ENCODE measurements around the gene DLGAP1.
A peak's percentile ranks its signal among the peaks of the same experiment; 100 is the strongest.
"Not testable (repeated sequence)": the region's sequence is repeated elsewhere in the genome, so short reads cannot be mapped to it uniquely, and the experiment has no call there.

DLGAP1 gene

DNA sequence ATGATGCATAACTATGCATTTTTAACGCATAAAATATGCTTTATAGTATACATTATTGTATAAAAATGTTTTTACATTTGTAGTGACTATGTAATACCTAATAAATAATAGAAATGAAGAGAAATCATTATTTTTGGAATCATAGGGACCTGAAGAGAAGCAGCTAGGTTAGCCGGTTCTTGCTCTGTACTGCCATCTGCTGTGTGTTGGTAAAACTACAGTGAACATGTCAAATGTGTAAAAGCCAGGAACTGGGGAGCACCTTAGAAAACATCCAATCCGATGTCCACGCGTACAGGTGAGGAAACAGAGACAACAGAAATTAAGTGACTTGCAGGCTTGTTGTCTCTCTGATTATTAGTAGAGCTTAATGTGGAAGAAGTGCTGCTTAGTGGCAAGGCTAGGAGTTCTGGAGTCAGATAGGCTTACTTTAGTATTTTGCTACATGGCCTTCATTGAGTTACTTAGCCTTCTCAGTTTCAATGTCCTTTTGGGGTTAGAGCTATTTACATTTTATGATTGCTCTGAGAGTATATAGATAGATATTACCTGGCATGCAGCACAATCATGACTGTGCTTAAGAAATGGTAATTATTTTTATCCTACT, 386.5 kb downstream of the DLGAP1 start:
- no peak overlapping the region for H3K4me3 ChIP-seq (ENCODE audit: low read depth, low read length)
- TF ChIP-seq, protein P1, sequence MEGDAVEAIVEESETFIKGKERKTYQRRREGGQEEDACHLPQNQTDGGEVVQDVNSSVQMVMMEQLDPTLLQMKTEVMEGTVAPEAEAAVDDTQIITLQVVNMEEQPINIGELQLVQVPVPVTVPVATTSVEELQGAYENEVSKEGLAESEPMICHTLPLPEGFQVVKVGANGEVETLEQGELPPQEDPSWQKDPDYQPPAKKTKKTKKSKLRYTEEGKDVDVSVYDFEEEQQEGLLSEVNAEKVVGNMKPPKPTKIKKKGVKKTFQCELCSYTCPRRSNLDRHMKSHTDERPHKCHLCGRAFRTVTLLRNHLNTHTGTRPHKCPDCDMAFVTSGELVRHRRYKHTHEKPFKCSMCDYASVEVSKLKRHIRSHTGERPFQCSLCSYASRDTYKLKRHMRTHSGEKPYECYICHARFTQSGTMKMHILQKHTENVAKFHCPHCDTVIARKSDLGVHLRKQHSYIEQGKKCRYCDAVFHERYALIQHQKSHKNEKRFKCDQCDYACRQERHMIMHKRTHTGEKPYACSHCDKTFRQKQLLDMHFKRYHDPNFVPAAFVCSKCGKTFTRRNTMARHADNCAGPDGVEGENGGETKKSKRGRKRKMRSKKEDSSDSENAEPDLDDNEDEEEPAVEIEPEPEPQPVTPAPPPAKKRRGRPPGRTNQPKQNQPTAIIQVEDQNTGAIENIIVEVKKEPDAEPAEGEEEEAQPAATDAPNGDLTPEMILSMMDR (IDR thresholded peaks at IDR 0.05; ENCODE audit: low read depth, low read length), result peak; percentile 59
- TF ChIP-seq, protein P2, sequence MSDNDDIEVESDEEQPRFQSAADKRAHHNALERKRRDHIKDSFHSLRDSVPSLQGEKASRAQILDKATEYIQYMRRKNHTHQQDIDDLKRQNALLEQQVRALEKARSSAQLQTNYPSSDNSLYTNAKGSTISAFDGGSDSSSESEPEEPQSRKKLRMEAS (IDR thresholded peaks at IDR 0.05; ENCODE audit: low read depth, low read length), result no peak
- DNase-seq (ENCODE audit: low read depth), result peak; percentile 46

DNA sequence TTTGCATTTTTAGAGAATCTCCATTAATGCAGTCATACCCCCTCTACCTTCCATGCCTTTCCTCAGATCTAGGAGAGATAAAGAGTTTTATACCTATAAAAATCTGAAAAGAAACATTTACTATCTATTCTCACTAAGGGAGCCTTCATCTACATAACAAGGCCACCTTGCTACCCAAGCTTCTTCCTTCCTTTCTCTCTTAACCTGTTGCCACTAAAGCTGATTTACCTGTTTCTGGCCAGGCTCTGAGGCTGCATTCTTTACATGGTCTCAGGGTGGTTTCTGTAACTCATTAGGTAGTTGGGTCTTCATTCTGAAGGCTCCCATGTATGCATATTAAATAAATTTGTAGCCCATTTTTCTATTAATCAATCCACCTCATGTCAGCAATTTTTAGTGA, 391.6 kb downstream of the DLGAP1 start:
- no peak for TF ChIP-seq MYC (IDR thresholded peaks at IDR 0.05; ENCODE audit: low read depth, low read length)
- TF ChIP-seq, protein P2 (IDR thresholded peaks at IDR 0.05; ENCODE audit: low read depth, low read length), result no peak
- TF ChIP-seq POLR2A (IDR thresholded peaks at IDR 0.05; ENCODE audit: extremely low read depth, insufficient read length), result no peak
- TF ChIP-seq, protein P1 (IDR thresholded peaks at IDR 0.05; ENCODE audit: low read depth, low read length), result no peak
- DNase-seq (ENCODE audit: low read depth), result no peak
- no peak overlapping the region for H3K4me3 ChIP-seq (ENCODE audit: low read depth, low read length)

DNA sequence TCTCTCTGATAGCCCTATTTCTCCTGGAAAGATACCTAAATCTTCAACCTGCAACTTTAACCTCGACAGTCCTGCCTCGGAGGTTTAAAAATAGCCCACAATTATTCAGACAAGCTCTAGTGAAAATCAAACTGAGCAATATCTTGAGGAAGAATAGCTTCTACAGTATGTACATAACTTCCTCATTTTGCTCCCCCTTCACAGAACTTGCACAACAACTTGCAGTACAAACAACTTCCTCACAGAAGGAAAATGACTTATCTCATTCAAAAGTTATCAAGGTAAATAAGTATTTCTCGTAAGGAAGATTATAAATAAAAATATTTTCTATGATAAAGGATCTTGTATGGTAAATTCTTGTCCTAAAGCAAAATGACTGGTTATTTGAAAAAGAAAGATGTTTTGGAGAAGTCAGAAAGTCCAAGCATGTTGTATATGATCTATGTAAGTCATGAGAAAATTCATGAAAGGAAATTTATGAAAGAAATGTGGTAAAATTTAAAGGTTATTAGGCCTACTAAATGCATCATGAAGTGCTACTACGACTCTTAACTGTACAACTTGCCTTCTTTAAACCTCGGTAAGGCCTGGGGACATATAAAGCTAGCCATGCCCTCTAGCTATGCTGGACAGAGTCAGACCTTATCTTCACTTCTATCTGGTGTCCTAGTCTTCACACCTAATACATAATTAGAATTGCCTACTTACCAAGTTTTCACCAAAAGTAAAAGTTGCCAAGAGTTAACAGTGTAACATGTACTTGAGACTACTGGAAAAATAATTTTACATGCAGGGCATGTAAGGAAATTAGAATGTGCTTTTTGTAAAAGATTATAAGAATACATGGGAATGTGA, 394.5 kb downstream of the DLGAP1 start:
- no peak overlapping the region for H3K4me3 ChIP-seq (ENCODE audit: low read depth, low read length)
- DNase-seq (ENCODE audit: low read depth), result peak; percentile 61
- no peak for TF ChIP-seq POLR2A (IDR thresholded peaks at IDR 0.05; ENCODE audit: extremely low read depth, insufficient read length)
- no peak for TF ChIP-seq MYC (IDR thresholded peaks at IDR 0.05; ENCODE audit: low read depth, low read length)
- TF ChIP-seq, protein P2 (IDR thresholded peaks at IDR 0.05; ENCODE audit: low read depth, low read length), result no peak
- TF ChIP-seq, protein P1 (IDR thresholded peaks at IDR 0.05; ENCODE audit: low read depth, low read length), result no peak

DNA sequence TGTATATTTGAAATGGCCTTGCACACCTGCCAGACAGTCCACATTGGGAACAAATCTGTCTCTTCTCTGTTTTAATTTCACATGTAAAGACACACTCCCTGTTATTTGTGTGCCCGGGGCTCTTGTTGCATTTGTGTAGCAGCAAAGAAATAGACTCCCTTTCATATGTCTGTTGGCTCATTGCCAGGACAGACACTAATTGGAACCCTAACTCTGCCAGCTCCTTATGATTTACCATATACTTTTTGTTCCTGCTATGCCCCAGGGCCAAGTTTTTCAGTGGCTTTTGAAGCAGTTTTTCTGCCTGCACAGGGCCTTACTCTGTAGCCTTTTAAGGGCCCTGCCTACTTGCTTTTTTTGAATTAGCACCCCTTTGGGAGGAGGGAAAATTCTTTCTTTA, 396.9 kb downstream of the DLGAP1 start:
- no peak for DNase-seq (ENCODE audit: low read depth)
- H3K4me3 ChIP-seq (ENCODE audit: low read depth, low read length), result no peak overlapping the region
- TF ChIP-seq POLR2A (IDR thresholded peaks at IDR 0.05; ENCODE audit: extremely low read depth, insufficient read length) (no peak), MYC (IDR thresholded peaks at IDR 0.05; ENCODE audit: low read depth, low read length) (no peak)
- TF ChIP-seq, protein P1 (IDR thresholded peaks at IDR 0.05; ENCODE audit: low read depth, low read length), result no peak
- TF ChIP-seq, protein P2 (IDR thresholded peaks at IDR 0.05; ENCODE audit: low read depth, low read length), result no peak

DNA sequence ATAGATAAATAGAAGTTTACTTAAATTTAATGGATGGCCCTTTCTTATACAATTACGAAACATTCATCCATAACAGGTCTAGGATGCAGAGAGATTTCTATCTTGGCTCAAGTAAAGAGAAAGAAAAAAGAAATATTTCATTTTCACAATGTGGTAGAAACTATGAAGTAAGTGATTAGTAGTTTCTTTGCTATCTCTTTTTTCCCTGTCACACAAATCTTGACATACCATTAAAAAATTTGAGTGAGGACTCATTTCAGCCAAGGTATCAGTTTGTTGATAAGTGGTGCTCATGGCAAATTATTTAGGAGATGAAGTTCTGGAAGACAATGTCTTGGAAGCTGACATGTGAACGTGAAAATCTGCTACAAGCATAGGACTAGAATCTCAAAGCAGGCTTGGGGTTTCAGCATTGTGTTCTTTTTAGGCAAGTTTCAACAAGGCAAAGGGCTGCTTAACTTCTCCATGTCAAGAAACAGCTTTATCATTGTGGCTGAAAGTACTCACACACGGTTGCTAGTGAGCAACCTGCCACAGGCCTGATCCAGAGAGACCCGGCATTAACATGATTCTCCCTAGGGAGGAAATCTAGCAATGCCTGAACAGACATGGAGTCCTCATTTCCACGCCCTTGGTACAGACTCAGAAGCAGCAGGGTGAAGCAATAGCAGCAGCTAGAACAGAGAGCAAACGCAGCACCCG, 414.6 kb downstream of the DLGAP1 start:
- DNase-seq (ENCODE audit: low read depth), result peak; percentile 31
- no peak for TF ChIP-seq POLR2A (IDR thresholded peaks at IDR 0.05; ENCODE audit: extremely low read depth, insufficient read length)
- no peak overlapping the region for H3K4me3 ChIP-seq (ENCODE audit: low read depth, low read length)

DNA sequence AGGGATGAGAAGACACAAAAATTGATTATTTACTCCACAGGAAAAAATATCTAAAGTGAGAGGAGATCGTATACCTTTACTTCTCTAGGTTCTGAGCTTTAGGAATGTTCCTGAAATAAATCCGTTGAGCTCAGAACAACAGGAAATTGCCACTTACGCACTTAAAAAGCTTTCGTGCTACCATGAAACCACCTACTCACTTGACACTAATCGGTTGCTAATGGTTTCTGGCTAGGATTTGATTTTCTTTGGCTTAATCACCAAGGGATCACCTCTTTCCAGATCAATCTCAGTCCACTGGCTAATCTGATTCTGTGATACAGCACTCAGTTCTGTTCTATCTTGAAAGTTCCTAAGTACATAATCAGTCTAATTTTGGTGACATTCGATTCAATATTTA, 419.6 kb downstream of the DLGAP1 start:
- no peak overlapping the region for H3K4me3 ChIP-seq (ENCODE audit: low read depth, low read length)
- TF ChIP-seq, protein P1 (IDR thresholded peaks at IDR 0.05; ENCODE audit: low read depth, low read length), result no peak
- TF ChIP-seq POLR2A (IDR thresholded peaks at IDR 0.05; ENCODE audit: extremely low read depth, insufficient read length) (no peak), MYC (IDR thresholded peaks at IDR 0.05; ENCODE audit: low read depth, low read length) (no peak)
- TF ChIP-seq, protein P2 (IDR thresholded peaks at IDR 0.05; ENCODE audit: low read depth, low read length), result no peak
- no peak for DNase-seq (ENCODE audit: low read depth)

DNA sequence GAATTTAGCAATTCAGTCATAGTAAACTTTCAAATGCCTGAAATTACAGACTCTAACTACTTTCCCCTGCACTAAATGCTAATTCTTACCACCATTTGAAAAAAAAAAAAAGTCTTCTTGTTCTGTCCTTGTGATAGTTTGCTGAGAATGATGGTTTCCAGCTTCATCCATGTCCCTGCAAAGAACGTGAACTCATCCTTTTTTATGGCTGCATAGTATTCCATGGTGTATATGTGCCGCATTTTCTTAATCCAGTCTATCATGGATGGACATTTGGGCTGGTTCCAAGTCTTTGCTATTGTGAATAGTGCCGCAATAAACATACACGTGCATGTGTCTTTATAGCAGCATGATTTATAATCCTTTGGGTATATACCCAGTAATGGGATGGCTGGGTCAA, 420.3 kb downstream of the DLGAP1 start:
- not testable (repeated sequence) for DNase-seq (ENCODE audit: low read depth); H3K4me3 ChIP-seq (ENCODE audit: low read depth, low read length)

Measured in NB4 (cell line).